HFF-Myc (cell line): Measurements from ENCODE around the gene ARHGAP40.

Source experiments
- DNase-seq: peaks from one replicate; pipeline ENCODE4 v3.0.0-alpha.2; 2011; ENCODE audit warnings: low read depth; ENCODE audit errors: extremely low read depth
- H3K4me3 ChIP-seq: replicated peaks from 2 replicates; pipeline ENCODE4 v1.5.1; 2011; ENCODE audit warnings: low read depth, mild to moderate bottlenecking, control low read depth, low read length
- TF ChIP-seq, protein P1 (sequence below): IDR thresholded peaks from 2 replicates; pipeline ENCODE4 v1.5.1; 2012; ENCODE audit warnings: mild to moderate bottlenecking, low read depth, low read length, control low read depth; ENCODE audit errors: missing control alignments

Gene ARHGAP40

DNA sequence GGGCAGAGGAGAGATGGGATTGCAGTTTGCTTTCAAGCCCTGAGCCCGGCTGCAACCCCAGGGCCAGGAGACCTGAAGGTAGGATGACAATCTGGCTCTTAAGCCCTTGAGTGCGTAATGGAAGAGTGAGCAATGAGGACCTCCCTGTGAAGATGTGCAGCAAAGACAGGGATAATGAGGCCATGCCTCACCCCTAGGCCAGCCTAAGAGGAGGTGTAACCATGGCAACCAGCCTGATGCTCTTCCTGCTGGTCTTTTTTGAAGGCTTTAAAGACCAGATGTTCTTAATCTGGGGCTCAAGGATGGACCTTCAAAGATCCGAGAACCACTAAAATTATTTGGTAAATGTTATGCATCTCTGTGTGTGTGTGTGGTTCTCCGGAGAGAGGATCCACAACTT, 8.2 kb downstream of the ARHGAP40 start:
- peak; percentile 11 for DNase-seq
- no peak overlapping the region for H3K4me3 ChIP-seq
- TF ChIP-seq, protein P1, sequence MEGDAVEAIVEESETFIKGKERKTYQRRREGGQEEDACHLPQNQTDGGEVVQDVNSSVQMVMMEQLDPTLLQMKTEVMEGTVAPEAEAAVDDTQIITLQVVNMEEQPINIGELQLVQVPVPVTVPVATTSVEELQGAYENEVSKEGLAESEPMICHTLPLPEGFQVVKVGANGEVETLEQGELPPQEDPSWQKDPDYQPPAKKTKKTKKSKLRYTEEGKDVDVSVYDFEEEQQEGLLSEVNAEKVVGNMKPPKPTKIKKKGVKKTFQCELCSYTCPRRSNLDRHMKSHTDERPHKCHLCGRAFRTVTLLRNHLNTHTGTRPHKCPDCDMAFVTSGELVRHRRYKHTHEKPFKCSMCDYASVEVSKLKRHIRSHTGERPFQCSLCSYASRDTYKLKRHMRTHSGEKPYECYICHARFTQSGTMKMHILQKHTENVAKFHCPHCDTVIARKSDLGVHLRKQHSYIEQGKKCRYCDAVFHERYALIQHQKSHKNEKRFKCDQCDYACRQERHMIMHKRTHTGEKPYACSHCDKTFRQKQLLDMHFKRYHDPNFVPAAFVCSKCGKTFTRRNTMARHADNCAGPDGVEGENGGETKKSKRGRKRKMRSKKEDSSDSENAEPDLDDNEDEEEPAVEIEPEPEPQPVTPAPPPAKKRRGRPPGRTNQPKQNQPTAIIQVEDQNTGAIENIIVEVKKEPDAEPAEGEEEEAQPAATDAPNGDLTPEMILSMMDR: no peak

DNA sequence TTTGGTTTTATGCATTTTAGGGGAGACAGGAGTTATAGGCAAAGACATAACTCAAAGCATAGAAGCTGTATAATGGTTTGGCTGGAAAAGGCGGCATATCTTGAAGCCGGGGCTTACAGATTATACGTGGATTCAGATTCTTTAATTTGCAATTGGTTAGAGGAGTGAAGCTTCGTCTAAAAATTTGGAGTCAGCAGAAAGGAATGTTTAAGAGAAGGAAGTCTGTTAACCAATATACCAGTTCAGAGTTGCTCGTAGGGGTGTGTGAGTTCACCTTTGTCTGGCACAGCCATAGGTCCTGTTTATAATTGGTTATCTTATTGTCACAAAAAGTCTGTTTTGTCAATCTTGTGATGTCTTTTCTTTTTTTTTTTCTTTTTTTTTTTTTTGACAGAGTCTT, 8.9 kb downstream of the ARHGAP40 start:
- DNase-seq: no peak
- TF ChIP-seq, protein P1: no peak
- H3K4me3 ChIP-seq: no peak overlapping the region

DNA sequence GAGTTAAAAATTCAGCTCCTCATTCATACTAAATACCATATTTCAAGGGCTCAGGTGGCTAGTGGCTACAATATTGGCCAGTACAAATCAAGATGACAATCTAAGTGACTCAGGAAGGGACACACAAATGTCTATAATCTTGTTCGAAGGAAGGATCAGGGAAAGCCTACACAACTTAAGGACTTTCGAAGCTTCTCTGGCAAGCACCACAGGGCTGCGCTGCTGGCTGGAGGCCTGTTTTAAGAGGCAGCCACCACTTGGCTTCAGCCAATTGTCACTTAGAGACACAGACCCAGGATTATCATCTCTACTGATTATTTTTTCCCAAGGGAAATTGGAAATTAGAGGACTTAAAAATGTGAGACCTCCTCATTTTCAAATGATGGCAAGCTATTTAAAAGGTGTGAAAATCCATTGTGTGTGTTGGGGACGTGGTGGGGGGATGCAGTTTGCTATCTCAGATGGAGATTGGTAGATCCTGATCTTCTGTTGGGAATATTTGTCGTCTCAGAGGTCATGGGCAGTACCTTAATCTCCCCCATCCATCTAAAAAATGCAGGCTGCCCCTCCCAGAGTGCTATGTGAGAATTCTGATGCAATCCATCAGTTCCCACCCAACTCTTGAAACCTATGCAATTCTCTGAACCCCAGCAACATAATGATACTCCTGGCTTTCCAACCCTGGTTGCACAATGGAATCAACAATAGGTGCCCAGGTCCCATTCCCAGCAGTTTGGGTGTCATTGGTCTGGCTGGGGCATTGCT, 11.3 kb downstream of the ARHGAP40 start:
- TF ChIP-seq, protein P1: no peak
- H3K4me3 ChIP-seq: no peak overlapping the region
- DNase-seq: no peak

DNA sequence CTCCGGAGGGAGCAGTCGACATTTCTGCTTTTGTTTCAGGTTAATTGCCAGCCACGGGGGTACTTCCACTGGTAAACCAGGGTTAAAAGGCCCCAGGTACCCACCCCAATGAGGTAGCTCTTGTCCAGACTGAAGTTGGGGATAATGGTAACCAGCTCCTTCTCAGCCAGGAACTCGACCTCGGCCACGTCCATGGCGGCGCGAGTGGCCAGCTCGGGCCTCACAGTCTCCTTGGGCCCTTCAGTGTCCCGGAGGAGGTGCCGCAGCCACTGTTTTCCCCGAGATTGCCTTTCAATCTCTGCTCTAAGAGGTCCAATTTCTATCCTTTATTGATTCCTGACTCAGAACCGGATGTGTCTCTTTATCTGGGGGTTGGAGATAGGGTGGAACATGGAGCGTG, 13.7 kb downstream of the ARHGAP40 start:
- DNase-seq: no peak
- no peak overlapping the region for H3K4me3 ChIP-seq
- TF ChIP-seq, protein P1: no peak

DNA sequence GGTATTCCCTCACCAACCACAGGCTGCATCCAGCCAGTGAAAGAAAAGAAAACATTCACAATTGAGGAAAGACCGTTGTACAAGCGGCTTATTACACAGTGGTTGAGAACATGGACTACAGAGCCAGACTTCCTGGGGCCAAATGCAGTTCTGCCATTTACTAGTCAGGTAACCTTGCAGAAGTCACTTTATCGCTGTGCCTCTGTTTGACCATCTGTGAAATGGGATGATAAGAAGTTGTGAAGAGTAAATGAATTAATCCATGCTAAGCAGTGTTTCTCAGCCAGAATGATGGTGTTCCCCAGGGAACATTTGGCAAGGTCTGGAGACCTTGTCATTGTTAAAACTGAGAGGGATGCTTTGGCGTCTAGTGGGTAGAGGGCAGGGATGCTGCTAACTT, 14.8 kb downstream of the ARHGAP40 start:
- no peak for DNase-seq
- H3K4me3 ChIP-seq: no peak overlapping the region
- TF ChIP-seq, protein P1: no peak

DNA sequence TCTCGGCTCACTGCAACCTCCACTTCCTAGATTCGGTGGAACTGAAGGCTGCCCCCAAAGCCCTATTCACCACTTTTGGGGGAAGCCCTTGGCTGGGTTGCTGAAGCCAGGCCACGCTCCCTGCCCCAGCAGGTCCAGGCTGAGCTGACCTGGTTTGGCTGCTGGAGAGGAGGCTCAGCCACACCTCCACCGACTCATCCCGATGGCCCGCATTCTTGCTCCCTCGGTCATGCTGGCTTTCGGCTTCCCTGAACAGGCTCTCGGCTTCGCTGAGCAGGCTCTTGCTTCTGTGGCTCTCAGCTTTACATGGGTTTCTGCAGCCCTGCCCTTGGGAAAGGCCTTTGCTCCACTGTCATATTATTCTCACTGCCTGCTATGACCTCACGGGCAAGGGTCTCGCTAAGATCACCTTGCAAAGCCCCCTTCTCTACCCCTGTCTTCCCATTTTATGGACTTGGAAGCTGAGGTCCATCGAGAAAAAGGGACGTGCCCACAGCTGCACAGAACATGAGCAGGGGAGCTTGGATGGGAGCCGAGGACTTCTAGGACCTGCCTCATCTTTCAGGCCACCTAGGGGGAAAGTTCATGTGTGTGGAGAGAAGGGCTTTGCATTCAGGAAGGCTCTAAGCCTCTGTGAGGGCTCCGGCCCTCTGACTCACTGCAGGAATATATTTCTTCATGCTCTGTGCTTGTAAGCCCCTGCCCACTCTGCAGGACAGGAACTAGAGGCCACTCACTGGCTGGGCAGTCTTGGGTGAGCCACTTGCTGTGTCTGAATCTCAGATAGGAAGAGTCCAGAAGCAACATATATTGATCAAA, 15.6 kb downstream of the ARHGAP40 start:
- no peak overlapping the region for H3K4me3 ChIP-seq
- DNase-seq: no peak
- TF ChIP-seq, protein P1: no peak
